Endothelial cell (in vitro differentiated cells): ENCODE data around the gene FAM81B. TPM values are rescaled to one million over a fixed set of nuclear protein-coding genes. Genes with fewer than 3 reads are reported as not detected.

Experiments
- DNase-seq: peaks from one replicate; pipeline ENCODE4 v3.0.0; 2021; ENCODE audit warnings: low spot score
- H3K27ac Mint-ChIP-seq: one replicate; pipeline ENCODE4 v1.8.0; 2021; ENCODE audit warnings: mixed read lengths, inconsistent platforms; ENCODE audit not compliant: unreplicated experiment
- H3K27me3 Mint-ChIP-seq: one replicate; pipeline ENCODE4 v1.8.0; 2021; ENCODE audit warnings: mild to moderate bottlenecking, moderate library complexity, mixed read lengths, inconsistent platforms; ENCODE audit not compliant: unreplicated experiment
- H3K36me3 Mint-ChIP-seq: one replicate; pipeline ENCODE4 v1.8.0; 2021; ENCODE audit warnings: mild to moderate bottlenecking, low read depth, mixed read lengths, inconsistent platforms; ENCODE audit not compliant: unreplicated experiment
- H3K4me1 Mint-ChIP-seq: one replicate; pipeline ENCODE4 v1.8.0; 2021; ENCODE audit warnings: mild to moderate bottlenecking, mixed read lengths, inconsistent platforms; ENCODE audit not compliant: unreplicated experiment
- H3K4me3 Mint-ChIP-seq: one replicate; pipeline ENCODE4 v1.8.0; 2021; ENCODE audit warnings: mild to moderate bottlenecking, mixed read lengths, inconsistent platforms; ENCODE audit not compliant: unreplicated experiment
- H3K9me3 Mint-ChIP-seq: one replicate; pipeline ENCODE4 v1.8.0; 2021; ENCODE audit warnings: mixed read lengths, inconsistent platforms; ENCODE audit not compliant: unreplicated experiment
- CTCF ChIP-seq: fragments of 200-600 bp; sonication (generic); IDR thresholded peaks from one replicate; pipeline ENCODE4 v1.5.0; 2021; ENCODE audit warnings: antibody characterized with exemption; ENCODE audit not compliant: unreplicated experiment
- total RNA-seq: library from RNA; stranded (reverse); fragmentation: NEBNext Ultra II Directional; extraction: Animal tissue kit (Norgen Biotek cat#: 25700); gene quantifications from one replicate; pipeline ENCODE4 v1.2.1, GENCODE V29; 2021; ENCODE audit not compliant: unreplicated experiment

FAM81B gene
- total RNA-seq, 1 donor from 2014 or later: 1.2 TPM

GRCh38 chr5:95424526-95424925, 33.4 kb downstream of the FAM81B start:
- TF ChIP-seq CTCF: no peak
- H3K36me3 Mint-ChIP-seq: no peaks in the 10 kb centered on the region
- no peak overlapping the region for H3K27ac Mint-ChIP-seq
- DNase-seq: no peak
- no peak overlapping the region for H3K4me3 Mint-ChIP-seq
- H3K4me1 Mint-ChIP-seq: no peaks in the 10 kb centered on the region
- H3K27me3 Mint-ChIP-seq: no peaks in the 10 kb centered on the region
- no peaks in the 10 kb centered on the region for H3K9me3 Mint-ChIP-seq

- H3K27ac Mint-ChIP-seq: no peak overlapping the region
- no peaks in the 10 kb centered on the region for H3K4me1 Mint-ChIP-seq
- no peak overlapping the region for H3K4me3 Mint-ChIP-seq
- no peak for TF ChIP-seq CTCF
- no peaks in the 10 kb centered on the region for H3K36me3 Mint-ChIP-seq
- DNase-seq: no peak
- H3K27me3 Mint-ChIP-seq: no peaks in the 10 kb centered on the region
- no peaks in the 10 kb centered on the region for H3K9me3 Mint-ChIP-seq
Observed at GRCh38 chr5:95426227-95426626, 35.1 kb downstream of the FAM81B start.

- H3K27ac Mint-ChIP-seq: no peak overlapping the region
- H3K4me3 Mint-ChIP-seq: no peak overlapping the region
- TF ChIP-seq CTCF: no peak
- no peaks in the 10 kb centered on the region for H3K4me1 Mint-ChIP-seq
- DNase-seq: no peak
- H3K27me3 Mint-ChIP-seq: no peaks in the 10 kb centered on the region
- no peaks in the 10 kb centered on the region for H3K36me3 Mint-ChIP-seq
- no peaks in the 10 kb centered on the region for H3K9me3 Mint-ChIP-seq
Observed at GRCh38 chr5:95432779-95433178, 41.6 kb downstream of the FAM81B start.

GRCh38 chr5:95439801-95440493, 48.8 kb downstream of the FAM81B start:
- Mint-ChIP-seq H3K4me1 (no peaks in the 10 kb centered on the region), H3K27me3 (no peaks in the 10 kb centered on the region), H3K27ac (no peak overlapping the region), H3K9me3 (no peaks in the 10 kb centered on the region), H3K36me3 (no peaks in the 10 kb centered on the region), H3K4me3 (no peak overlapping the region)
- no peak for TF ChIP-seq CTCF
- no peak for DNase-seq

- Mint-ChIP-seq H3K4me1 (no peaks in the 10 kb centered on the region), H3K9me3 (no peaks in the 10 kb centered on the region), H3K27me3 (no peaks in the 10 kb centered on the region), H3K27ac (no peak overlapping the region), H3K4me3 (no peak overlapping the region), H3K36me3 (no peaks in the 10 kb centered on the region)
- DNase-seq: no peak
- no peak for TF ChIP-seq CTCF
Observed at GRCh38 chr5:95440825-95441224, 49.7 kb downstream of the FAM81B start.
